Ovary (tissue), 9 donors: ENCODE measurements around the gene DOCK1. TPM values are rescaled to one million over a fixed set of nuclear protein-coding genes. Genes with fewer than 3 reads are reported as not detected.

ENCODE experiments used
- DNase-seq, 5 donors: peaks; one replicate each; pipeline ENCODE4 v3.0.0-alpha.2; 2019 to 2020
- H3K27ac ChIP-seq, 2 donors: fragments of 200-600 bp; one replicate each; pipeline versions ENCODE4 v1.5.1 to v1.8.0; 2019 to 2022
- H3K27me3 ChIP-seq: fragments of 200-600 bp; one replicate; pipeline ENCODE4 v1.8.0; 2022
- H3K36me3 ChIP-seq: fragments of 200-600 bp; sonication (generic); one replicate; pipeline ENCODE4 v1.5.1; 2019
- H3K4me1 ChIP-seq: one replicate; pipeline ENCODE4 v1.8.1; 2013; ENCODE audit warnings: mild to moderate bottlenecking, moderate library complexity; ENCODE audit not compliant: insufficient read depth
- H3K4me3 ChIP-seq: fragments of 200-600 bp; sonication (generic); one replicate; pipeline ENCODE4 v1.5.1; 2017
- H3K9me3 ChIP-seq, 2 donors: fragments of 200-600 bp in 1 of 2; sonication (generic) in 1 of 2; one replicate each; pipeline versions ENCODE4 v1.5.1 to v1.8.1; 2013 to 2019; ENCODE audit warnings: mild to moderate bottlenecking in 1 of 2, moderate library complexity in 1 of 2
- EP300 ChIP-seq: sonication (generic); formaldehyde crosslinking; IDR thresholded peaks from one replicate; pipeline ENCODE4 v1.6.1; 2017; ENCODE audit warnings: antibody characterized with exemption
- POLR2A ChIP-seq: fragments of 450-650 bp; IDR thresholded peaks from one replicate; pipeline ENCODE4 v1.6.1; 2017; ENCODE audit warnings: antibody characterized with exemption, mild to moderate bottlenecking, moderate library complexity
- WGBS, 3 donors: extraction: QIAGEN DNeasy Blood & Tissue Kit in 1 of 3; methylation state at CpG; one replicate each; pipeline versions ENCODE4 v1.1.5 to v1.1.7; 2013 to 2017; 5-methylcytosine and 5-hydroxymethylcytosine counted together
- intact Hi-C, 4 donors: fragments of 100-400 bp; cut with DNase I; formaldehyde crosslinking; loops; one replicate each; pipeline versions ENCODE4 v1.11.0 to v1.15.1; 2022 to 2023
- polyA plus RNA-seq, 2 donors: library from polyadenylated mRNA; stranded (reverse); fragments of 200-250 nt in 1 of 2; fragments of 350-450 nt in 1 of 2; fragmentation: Illumina TruSeq in 1 of 2; extraction: RNeasy Lipid Tissue Mini Kit (QIAGEN cat#74804) in 1 of 2; gene quantifications; one replicate each; pipeline ENCODE4 v1.2.3, GENCODE V29; 2013 to 2014
- total RNA-seq, 7 donors: library from RNA; depleted of rRNA in 2 of 7; stranded (reverse); fragments of >200 nt in 2 of 7; fragmentation: NEBNext Ultra II Directional in 3 of 7; extraction: Animal tissue kit (Norgen Biotek cat#: 25700) in 3 of 7; gene quantifications; one replicate each; pipeline versions ENCODE4 v1.1.0 to v1.2.4, GENCODE V29; 2016 to 2023
- TF ChIP-seq, protein P1 (sequence below), 3 donors: fragments of 450-650 bp in 2 of 3; fragments of 200-600 bp in 1 of 3; IDR thresholded peaks; one replicate each; pipeline versions ENCODE4 v1.5.1 to v1.8.0; 2016 to 2022; ENCODE audit warnings: antibody characterized with exemption in 3 of 3, mild to moderate bottlenecking in 1 of 3
- donor health status: DM: no; HTN: no; CAD: no; lungs with moderate emphysema.
- donor health status: DM: no; HTN: no; CAD: no.
- donor health status: Bipolar disorder and iron deficiency.
- donor health status: DM: yes; HTN: yes; CAD: no.
- donor health status: DM: no; HTN: no; CAD: no.
- donor health status: DM: yes; HTN: yes; CAD: no.

The DOCK1 gene
- total and polyA plus RNA-seq, 9 donors: 24.7 to 68.3 (median 51.1) TPM

DNA sequence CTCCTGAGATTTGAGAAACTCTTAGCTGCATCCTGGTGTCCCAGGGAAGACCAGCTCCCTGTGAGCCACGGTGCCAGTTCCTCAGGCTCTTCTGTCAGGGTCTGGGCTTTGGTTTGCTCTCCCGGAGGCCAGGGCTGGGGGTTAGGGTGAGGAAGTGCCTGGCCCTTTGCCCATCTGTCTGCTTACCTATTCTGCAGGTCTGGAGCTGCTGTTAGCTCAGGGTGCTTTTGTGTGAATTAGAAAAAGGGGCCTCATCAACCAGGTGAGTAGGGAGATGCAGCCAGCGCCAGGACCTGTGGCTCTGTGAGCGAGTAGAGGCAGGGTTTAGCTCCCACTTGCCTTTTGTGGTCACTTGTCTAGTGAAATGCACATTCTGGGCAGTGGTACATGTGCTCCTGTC is 109.4 kb downstream of the DOCK1 start:
- DNase-seq: no peak
- Histone ChIP-seq H3K36me3 (no peaks in the 10 kb centered on the region), H3K27me3 (no peaks in the 10 kb centered on the region), H3K4me3 (no peak overlapping the region), H3K9me3 (no peaks in the 10 kb centered on the region), H3K27ac (no peak overlapping the region), H3K4me1 (peaks cover 4% of the 10 kb centered on the region)
- TF ChIP-seq POLR2A: no peak
- no peak for TF ChIP-seq EP300
- TF ChIP-seq, protein P1, sequence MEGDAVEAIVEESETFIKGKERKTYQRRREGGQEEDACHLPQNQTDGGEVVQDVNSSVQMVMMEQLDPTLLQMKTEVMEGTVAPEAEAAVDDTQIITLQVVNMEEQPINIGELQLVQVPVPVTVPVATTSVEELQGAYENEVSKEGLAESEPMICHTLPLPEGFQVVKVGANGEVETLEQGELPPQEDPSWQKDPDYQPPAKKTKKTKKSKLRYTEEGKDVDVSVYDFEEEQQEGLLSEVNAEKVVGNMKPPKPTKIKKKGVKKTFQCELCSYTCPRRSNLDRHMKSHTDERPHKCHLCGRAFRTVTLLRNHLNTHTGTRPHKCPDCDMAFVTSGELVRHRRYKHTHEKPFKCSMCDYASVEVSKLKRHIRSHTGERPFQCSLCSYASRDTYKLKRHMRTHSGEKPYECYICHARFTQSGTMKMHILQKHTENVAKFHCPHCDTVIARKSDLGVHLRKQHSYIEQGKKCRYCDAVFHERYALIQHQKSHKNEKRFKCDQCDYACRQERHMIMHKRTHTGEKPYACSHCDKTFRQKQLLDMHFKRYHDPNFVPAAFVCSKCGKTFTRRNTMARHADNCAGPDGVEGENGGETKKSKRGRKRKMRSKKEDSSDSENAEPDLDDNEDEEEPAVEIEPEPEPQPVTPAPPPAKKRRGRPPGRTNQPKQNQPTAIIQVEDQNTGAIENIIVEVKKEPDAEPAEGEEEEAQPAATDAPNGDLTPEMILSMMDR (IDR thresholded peaks at IDR 0.05): no peak
- intact Hi-C loops: loop anchor here in 1 of 4 donors (5.0 kb wide), 1 partner anchor 642 kb away; no protein-coding TSS in a partner anchor
- WGBS, 3 donors: 81 to 85% (median 85%) methylated on average over 4 of the region's 4 CpGs

DNA sequence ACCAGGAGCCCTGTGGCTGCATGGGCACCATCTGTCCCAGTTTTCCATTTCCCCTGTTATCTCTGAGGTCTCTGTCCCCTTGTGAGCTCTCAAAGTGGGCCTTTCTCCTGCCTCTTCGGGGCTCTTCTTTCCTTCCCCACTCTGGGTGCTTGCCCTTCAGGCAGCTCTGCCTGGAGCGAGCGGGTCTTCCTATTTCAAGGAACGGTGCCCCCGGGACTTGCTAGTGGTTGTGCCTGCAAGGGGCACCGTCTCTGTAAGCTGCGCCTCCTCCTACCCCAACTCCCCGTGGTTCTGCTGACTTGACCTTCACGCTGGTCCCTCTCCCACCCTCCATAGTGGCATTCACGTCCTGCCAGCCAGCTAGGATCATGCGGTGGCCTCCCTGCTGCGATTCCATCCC is 110.1 kb downstream of the DOCK1 start:
- H3K4me1 ChIP-seq: peaks cover 4% of the 10 kb centered on the region
- no peak for DNase-seq
- no peaks in the 10 kb centered on the region for H3K36me3 ChIP-seq
- intact Hi-C loops: no loop called here
- no peaks in the 10 kb centered on the region for H3K9me3 ChIP-seq
- 94 to 96% (median 96%) methylated on average over 12 of the region's 12 CpGs for WGBS, 3 donors
- no peak overlapping the region for H3K4me3 ChIP-seq
- H3K27ac ChIP-seq: no peak overlapping the region
- no peaks in the 10 kb centered on the region for H3K27me3 ChIP-seq
- TF ChIP-seq POLR2A: no peak
- TF ChIP-seq, protein P1 (IDR thresholded peaks at IDR 0.05): no peak
- no peak for TF ChIP-seq EP300

DNA sequence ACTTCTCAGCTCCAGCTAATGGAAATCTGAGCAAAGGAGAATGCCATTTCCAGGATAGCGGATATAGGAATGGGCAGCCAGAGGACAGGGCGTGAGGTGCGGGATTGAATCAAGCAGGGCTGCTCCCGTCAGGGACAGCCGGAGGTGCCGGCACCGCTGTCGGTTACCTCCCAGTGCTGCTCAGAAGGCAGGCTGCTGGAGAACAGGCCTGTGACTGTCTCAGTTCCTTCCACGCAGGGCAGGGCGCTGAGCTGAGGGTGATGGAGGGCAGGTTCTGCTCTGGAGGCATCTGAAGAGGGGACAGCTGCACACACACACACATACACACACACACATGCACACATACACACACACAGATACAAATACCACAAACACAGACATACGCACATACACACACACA is 111.1 kb downstream of the DOCK1 start:
- Histone ChIP-seq H3K4me3 (no peak overlapping the region), H3K9me3 (no peaks in the 10 kb centered on the region), H3K36me3 (no peaks in the 10 kb centered on the region), H3K27me3 (no peaks in the 10 kb centered on the region), H3K4me1 (peaks cover 4% of the 10 kb centered on the region), H3K27ac (no peak overlapping the region)
- 83 to 91% (median 89%) methylated on average over 11 of the region's 11 CpGs for WGBS, 3 donors
- DNase-seq: no peak
- TF ChIP-seq POLR2A (no peak), EP300 (no peak)
- TF ChIP-seq, protein P1 (IDR thresholded peaks at IDR 0.05): no peak
- intact Hi-C loops: no loop called here

DNA sequence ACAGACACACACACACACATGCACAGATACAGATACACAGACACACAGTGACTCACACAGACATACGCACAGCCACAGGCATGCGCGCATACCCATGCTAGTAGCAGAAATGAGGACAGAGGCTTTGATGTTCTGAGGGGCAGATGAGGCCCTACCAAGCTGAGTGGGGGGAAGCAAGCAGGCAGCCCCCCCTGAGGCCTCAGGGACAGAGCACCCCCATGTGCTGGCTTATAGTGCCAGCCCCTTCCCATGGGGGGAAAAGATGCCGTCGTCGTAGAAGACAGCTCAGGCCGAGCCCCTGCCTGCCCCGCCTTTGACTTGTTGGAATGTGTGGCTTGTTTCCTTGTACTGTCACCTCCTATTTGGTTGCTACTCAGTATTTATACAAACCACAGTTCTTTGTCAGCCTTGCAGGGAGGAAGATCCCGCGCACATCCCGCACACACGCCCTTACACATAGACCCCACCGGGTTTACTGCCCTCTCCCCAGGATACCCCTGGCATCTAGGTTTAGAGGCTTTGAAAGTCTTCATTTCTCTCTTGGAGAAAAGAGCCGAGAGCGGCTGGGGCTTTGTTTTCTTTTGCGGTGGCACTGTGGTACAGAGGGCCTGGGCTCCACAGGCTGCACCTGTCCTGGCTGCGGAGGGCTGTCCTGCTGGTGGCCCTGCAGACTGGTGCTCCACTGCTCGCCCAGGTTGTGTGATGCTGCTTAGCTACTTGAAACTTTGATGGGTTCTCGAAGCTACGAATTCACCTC is 112.5 kb downstream of the DOCK1 start:
- no peak overlapping the region for H3K27ac ChIP-seq
- no peaks in the 10 kb centered on the region for H3K9me3 ChIP-seq
- TF ChIP-seq, protein P1 (IDR thresholded peaks at IDR 0.05): no peak
- TF ChIP-seq POLR2A (no peak), EP300 (no peak)
- H3K27me3 ChIP-seq: no peaks in the 10 kb centered on the region
- intact Hi-C loops: no loop called here
- WGBS, 3 donors: 88 to 92% (median 91%) methylated on average over 20 of the region's 20 CpGs
- no peak overlapping the region for H3K4me3 ChIP-seq
- peaks cover 4% of the 10 kb centered on the region for H3K4me1 ChIP-seq
- no peak for DNase-seq
- H3K36me3 ChIP-seq: no peaks in the 10 kb centered on the region
